Thymus (tissue), 11 donors: ENCODE results near the gene FAM53B. TPM values are rescaled to one million over a fixed set of nuclear protein-coding genes. Genes with fewer than 3 reads are reported as not detected.

Source experiments
- DNase-seq, 9 donors: peaks; one replicate each; pipeline ENCODE4 v3.0.0-alpha.2; 2013; ENCODE audit warnings: low spot score in 9 of 9, low read depth in 6 of 9, missing footprints in 1 of 9
- H3K27ac ChIP-seq, 2 donors: one replicate each; pipeline ENCODE4 v1.5.1; 2013; ENCODE audit warnings: control low read depth in 1 of 2, low read depth in 1 of 2, low read length in 1 of 2, mild to moderate bottlenecking in 1 of 2, moderate library complexity in 1 of 2
- H3K27me3 ChIP-seq, 2 donors: one replicate each; pipeline ENCODE4 v1.5.1; 2013; ENCODE audit warnings: low read length in 1 of 2; ENCODE audit not compliant: control insufficient read depth in 2 of 2, insufficient read depth in 1 of 2
- H3K36me3 ChIP-seq, 2 donors: one replicate each; pipeline ENCODE4 v1.5.1; 2013; ENCODE audit warnings: low read length in 1 of 2, mild to moderate bottlenecking in 1 of 2, moderate library complexity in 1 of 2; ENCODE audit not compliant: control insufficient read depth in 2 of 2, insufficient read depth in 2 of 2
- H3K4me1 ChIP-seq, 2 donors: one replicate each; pipeline ENCODE4 v1.5.1; 2013; ENCODE audit warnings: low read length in 2 of 2; ENCODE audit not compliant: control insufficient read depth in 2 of 2, insufficient read depth in 2 of 2
- H3K4me3 ChIP-seq, 2 donors: one replicate each; pipeline ENCODE4 v1.5.1; 2013; ENCODE audit warnings: low read length in 2 of 2, control low read depth in 1 of 2, mild to moderate bottlenecking in 1 of 2
- H3K9me3 ChIP-seq, 2 donors: one replicate each; pipeline ENCODE4 v1.5.1; 2013; ENCODE audit warnings: low read length in 1 of 2, mild to moderate bottlenecking in 1 of 2; ENCODE audit not compliant: control insufficient read depth in 2 of 2, insufficient read depth in 1 of 2
- WGBS: extraction: QIAGEN DNeasy Blood & Tissue Kit; methylation state at CpG from one replicate; pipeline ENCODE4 v1.1.7; 2013; 5-methylcytosine and 5-hydroxymethylcytosine counted together
- polyA plus RNA-seq: library from polyadenylated mRNA; stranded (reverse); fragments of 200-250 nt; gene quantifications from one replicate; pipeline ENCODE4 v1.2.3, GENCODE V29; 2013
- total RNA-seq: library from RNA; stranded (reverse); fragments of 120-200 nt; gene quantifications from one replicate; pipeline ENCODE4 v1.2.4, GENCODE V29; 2013
- donor health status: healthy.

FAM53B gene
- total and polyA plus RNA-seq, 2 donors: 46.2 to 57.6 TPM

DNA sequence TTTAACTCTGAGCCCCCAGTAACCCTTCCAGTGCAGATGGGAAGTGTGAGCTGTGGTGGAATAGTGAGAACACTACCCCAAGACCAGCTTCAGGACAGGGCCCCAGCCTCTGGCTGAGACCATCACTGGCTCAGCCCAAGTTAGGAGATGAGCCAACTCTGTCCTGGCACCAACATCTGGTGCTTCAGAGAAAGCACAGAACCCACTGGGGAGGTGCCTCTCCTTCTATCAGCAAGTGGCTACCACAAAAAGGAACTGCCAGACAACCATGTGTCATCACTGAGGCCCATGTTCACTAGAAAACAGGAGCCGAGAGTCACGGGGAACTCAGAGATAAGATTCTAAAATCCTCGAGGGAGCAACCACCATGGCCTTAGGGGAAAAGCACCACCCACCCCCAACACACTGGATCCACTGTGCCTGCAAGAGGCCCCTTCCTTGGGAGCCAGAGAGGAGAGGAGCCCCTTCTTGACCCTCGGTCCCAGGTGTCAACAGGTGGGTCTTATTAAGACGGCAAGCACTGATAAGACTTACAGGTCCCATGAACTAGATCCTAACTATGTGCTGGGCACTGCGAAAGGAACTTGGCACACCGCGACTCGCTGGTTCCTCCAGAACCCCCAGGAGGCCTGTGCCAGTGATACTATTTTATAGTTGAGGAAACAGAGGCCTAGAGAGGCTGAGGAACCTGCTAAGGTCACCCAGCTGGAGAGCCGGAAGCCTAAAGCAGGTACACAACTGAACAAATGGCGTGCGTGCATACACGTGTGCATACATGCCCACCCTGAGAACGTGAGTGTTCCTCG is 102.7 kb downstream of the FAM53B start:
- peak overlapping the region; percentile 56 to 68 for H3K27ac ChIP-seq
- H3K36me3 ChIP-seq: peaks cover 32 to 38% of the 10 kb centered on the region in 2 donors
- H3K9me3 ChIP-seq: peaks cover 0 to 5% of the 10 kb centered on the region in 2 donors
- no peak overlapping the region for H3K4me3 ChIP-seq
- no peaks in the 10 kb centered on the region for H3K27me3 ChIP-seq
- peak in 2 of 9 donors; percentile 45 to 76 for DNase-seq
- H3K4me1 ChIP-seq: peaks cover 74 to 100% of the 10 kb centered on the region in 2 donors
- WGBS: 62% methylated on average over 15 of the region's 15 CpGs

DNA sequence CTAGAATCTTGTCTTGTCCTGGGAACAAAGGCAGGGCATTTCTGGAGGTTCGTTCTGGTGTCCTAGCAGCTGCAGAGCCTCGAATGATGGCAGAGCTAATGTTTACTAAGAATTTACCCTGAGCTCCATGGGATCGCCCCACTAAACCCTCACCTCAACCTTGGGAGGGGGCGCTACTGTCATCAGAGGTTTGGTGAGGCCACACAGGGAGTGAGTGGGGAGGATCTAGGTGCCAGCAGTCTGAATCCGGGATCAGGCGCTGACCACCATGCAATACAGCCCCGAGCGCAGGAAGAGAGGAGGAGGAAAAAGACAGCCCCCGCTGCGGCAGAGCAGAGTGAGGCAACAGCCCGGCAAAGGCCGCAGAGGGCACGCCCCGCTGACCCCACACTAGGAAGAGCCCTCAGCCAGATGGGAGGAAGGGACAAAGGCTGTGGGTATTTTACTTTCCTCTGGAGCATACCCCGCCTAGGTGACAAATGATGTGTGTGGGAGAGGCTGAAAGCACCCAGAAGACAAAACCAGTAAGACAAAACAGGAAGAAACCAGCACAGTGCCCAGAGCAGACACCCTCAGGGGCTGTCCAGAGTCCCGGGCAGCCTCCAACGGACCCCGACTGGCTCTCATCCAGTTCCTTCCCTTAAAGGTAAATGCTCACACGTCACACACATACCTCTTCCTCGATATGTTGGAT is 103.5 kb downstream of the FAM53B start:
- WGBS: 67% methylated on average over 20 of the region's 20 CpGs
- peaks cover 0 to 5% of the 10 kb centered on the region in 2 donors for H3K9me3 ChIP-seq
- H3K4me1 ChIP-seq: peaks cover 68 to 100% of the 10 kb centered on the region in 2 donors
- H3K27me3 ChIP-seq: no peaks in the 10 kb centered on the region
- no peak overlapping the region for H3K4me3 ChIP-seq
- H3K36me3 ChIP-seq: peaks cover 32% of the 10 kb centered on the region in 2 donors
- H3K27ac ChIP-seq: peak overlapping the region; percentile 56 to 68
- no peak for DNase-seq

GRCh38 chr10:124640056-124640455 is 104.1 kb downstream of the FAM53B start:
- Histone ChIP-seq H3K27ac (peak overlapping the region in 1 of 2 donors; percentile 39), H3K27me3 (no peaks in the 10 kb centered on the region), H3K9me3 (peaks cover 0 to 5% of the 10 kb centered on the region in 2 donors), H3K4me1 (peaks cover 61 to 98% of the 10 kb centered on the region in 2 donors), H3K4me3 (no peak overlapping the region), H3K36me3 (peaks cover 36 to 38% of the 10 kb centered on the region in 2 donors)
- DNase-seq: no peak
- 95% methylated on average over 7 of the region's 7 CpGs for WGBS

- no peak for DNase-seq
- peaks cover 36 to 39% of the 10 kb centered on the region in 2 donors for H3K36me3 ChIP-seq
Measured at GRCh38 chr10:124639646-124640045, 104.5 kb downstream of the FAM53B start.

DNA sequence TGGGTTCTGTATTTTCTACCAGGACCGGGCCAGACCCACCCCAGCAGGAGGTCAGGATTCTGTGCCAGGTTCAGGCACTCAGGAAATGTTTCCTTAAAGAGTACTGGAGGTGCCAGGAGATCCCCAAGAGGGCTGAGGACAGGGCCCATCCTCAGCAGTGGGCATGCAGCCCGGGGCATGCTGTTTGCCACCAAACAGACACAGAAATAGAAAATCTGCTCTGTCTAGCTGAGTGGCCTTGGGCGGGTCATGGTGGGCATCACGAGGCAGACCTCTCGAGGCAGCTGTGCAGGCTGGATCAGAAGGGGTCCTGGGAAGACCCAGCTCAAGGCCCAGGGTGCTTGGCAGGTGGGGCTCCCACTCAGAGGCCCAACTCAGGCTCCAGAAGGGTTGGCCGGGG is 105.0 kb downstream of the FAM53B start:
- H3K27ac ChIP-seq: peak overlapping the region in 1 of 2 donors; percentile 26
- peaks cover 55 to 89% of the 10 kb centered on the region in 2 donors for H3K4me1 ChIP-seq
- H3K9me3 ChIP-seq: peaks cover 0 to 10% of the 10 kb centered on the region in 2 donors

More at GRCh38 chr10:124639646-124640045, 104.5 kb downstream of the FAM53B start:
- Histone ChIP-seq H3K27ac (peak overlapping the region in 1 of 2 donors; percentile 39), H3K27me3 (no peaks in the 10 kb centered on the region), H3K9me3 (peaks cover 0 to 6% of the 10 kb centered on the region in 2 donors), H3K4me1 (peaks cover 58 to 94% of the 10 kb centered on the region in 2 donors), H3K4me3 (no peak overlapping the region)
- 94% methylated on average over 6 of the region's 6 CpGs for WGBS

DNA sequence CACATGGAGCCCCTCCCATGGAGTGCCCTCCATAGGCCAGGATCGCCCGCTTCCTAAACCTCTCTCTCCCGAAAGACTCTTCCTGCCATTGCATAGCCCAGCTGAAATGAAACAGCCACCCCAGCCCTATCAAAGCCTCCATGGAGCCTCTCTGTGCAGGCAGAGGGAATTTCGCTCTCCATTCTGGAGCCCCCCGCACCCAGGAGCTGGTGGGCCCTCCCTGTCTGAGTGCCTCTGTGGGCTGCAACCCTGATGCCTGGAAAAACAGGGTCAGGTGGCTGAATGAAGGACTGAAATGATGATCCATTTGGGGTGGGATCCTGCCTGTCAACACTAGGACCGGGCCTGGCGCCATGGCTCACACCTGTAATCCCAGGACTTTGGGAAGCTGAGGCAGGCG is 106.4 kb downstream of the FAM53B start:
- peaks cover 0 to 11% of the 10 kb centered on the region in 2 donors for H3K9me3 ChIP-seq
- peaks cover 48 to 78% of the 10 kb centered on the region in 2 donors for H3K4me1 ChIP-seq
- no peak for DNase-seq
- peaks cover 21 to 39% of the 10 kb centered on the region in 2 donors for H3K36me3 ChIP-seq
- no peaks in the 10 kb centered on the region for H3K27me3 ChIP-seq
- peak overlapping the region; percentile 19 to 89 for H3K27ac ChIP-seq
- 98% methylated on average over 8 of the region's 8 CpGs for WGBS
- no peak overlapping the region for H3K4me3 ChIP-seq

More for the DNA sequence above, 105.0 kb downstream of the FAM53B start:
- WGBS: 96% methylated on average over 6 of the region's 6 CpGs
- peaks cover 34 to 43% of the 10 kb centered on the region in 2 donors for H3K36me3 ChIP-seq
- H3K4me3 ChIP-seq: no peak overlapping the region
- H3K27me3 ChIP-seq: no peaks in the 10 kb centered on the region
- no peak for DNase-seq

GRCh38 chr10:124637091-124637700 is 107.0 kb downstream of the FAM53B start:
- H3K36me3 ChIP-seq: peaks cover 18 to 39% of the 10 kb centered on the region in 2 donors
- H3K27ac ChIP-seq: peak overlapping the region; percentile 80 to 89
- H3K9me3 ChIP-seq: peaks cover 0 to 11% of the 10 kb centered on the region in 2 donors
- H3K4me1 ChIP-seq: peaks cover 48 to 78% of the 10 kb centered on the region in 2 donors
- no peaks in the 10 kb centered on the region for H3K27me3 ChIP-seq
- no peak for DNase-seq
- 87% methylated on average over 14 of the region's 14 CpGs for WGBS
- H3K4me3 ChIP-seq: no peak overlapping the region

DNA sequence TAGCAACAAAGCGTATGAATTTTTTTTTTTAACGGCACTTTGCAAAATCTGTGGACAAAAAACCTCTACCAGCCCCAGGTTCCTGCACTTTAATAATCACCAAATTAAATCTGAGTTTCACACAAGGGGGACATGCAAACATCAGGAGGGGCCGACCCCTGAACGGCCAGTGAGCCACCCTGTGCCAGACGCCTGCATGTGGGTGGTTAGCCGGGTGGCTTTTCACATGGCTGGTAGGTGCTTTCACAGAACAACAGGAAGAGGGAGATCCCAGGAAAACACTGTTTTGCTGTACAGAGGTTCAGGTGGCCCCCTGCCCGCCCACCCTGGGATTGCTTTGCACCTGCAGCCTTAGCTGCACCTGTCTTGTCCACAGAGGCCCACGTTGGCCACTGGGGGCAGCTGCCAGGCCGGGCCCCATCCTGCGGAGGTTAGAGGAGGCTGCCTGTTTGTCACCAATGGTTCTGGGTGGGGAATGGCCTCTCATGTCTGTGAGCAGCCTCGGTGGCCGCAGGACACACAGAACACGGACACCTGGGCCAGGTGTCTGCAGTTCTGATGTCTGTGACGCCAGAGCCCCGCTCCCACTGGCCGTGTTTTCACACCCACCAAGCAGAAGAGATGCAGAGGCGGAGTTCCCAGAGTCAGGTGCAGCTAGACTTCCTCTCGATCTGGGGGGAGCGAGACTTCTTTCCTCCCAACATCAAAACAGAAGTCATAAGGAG is 107.7 kb downstream of the FAM53B start:
- peaks cover 48 to 78% of the 10 kb centered on the region in 2 donors for H3K4me1 ChIP-seq
- DNase-seq: peak in 4 of 9 donors; percentile 70 to 86 (median 71)
- 18% methylated on average over 19 of the region's 19 CpGs for WGBS
- no peak overlapping the region for H3K4me3 ChIP-seq
- H3K9me3 ChIP-seq: peaks cover 0 to 11% of the 10 kb centered on the region in 2 donors
- peak overlapping the region; percentile 80 to 89 for H3K27ac ChIP-seq
- H3K36me3 ChIP-seq: peaks cover 15 to 39% of the 10 kb centered on the region in 2 donors
- no peaks in the 10 kb centered on the region for H3K27me3 ChIP-seq
